ENCODE measurements around the gene MEGF11. TPM values are rescaled to one million over a fixed set of nuclear protein-coding genes. Genes with fewer than 3 reads are reported as not detected.

Gene MEGF11
- polyA plus RNA-seq, 1 of the 3 experiments (the other 2 are of a cell fraction) = not detected

DNA sequence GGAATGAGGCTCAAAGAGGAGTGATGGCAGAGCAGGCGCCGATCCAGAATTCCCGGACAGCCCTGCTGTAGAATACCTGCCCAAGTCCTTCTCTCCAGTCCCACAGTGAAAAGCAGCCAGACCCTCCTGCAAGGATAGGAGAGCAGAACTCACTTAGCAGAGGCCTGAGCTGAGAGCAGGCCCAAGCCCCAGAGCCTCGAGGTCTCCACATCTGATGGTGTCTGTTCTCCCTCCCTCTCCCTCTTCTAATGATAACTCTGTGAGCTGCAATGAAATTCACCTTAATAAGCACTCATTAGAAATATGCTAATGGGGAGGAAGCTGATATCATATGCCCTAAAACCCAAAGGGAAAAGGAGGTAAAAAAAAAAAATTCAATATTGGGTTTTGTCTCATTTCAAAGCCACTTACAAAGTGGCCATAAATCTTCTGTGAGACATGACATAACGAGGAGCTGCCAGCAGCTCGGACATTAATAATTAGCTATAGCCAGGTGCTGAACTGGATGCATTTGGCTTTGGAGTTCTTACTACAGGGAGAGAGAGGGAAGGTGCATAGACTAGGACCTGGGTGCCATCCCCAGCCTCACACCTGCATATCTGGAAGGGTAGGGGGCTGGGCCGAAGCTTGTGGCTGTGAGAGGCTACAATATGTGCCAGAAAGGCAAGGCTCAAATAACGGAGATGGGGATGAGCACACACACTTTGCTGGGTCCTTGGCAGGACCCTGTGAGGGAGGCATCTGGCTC lies 108.4 kb downstream of the MEGF11 start:
- peaks cover 16% of the 10 kb centered on the region for H3K27me3 ChIP-seq (ENCODE audit: insufficient read depth)
- no peak for TF ChIP-seq RFX5 (IDR thresholded peaks at IDR 0.05; ENCODE audit: low read length)
- TF ChIP-seq, protein P1, sequence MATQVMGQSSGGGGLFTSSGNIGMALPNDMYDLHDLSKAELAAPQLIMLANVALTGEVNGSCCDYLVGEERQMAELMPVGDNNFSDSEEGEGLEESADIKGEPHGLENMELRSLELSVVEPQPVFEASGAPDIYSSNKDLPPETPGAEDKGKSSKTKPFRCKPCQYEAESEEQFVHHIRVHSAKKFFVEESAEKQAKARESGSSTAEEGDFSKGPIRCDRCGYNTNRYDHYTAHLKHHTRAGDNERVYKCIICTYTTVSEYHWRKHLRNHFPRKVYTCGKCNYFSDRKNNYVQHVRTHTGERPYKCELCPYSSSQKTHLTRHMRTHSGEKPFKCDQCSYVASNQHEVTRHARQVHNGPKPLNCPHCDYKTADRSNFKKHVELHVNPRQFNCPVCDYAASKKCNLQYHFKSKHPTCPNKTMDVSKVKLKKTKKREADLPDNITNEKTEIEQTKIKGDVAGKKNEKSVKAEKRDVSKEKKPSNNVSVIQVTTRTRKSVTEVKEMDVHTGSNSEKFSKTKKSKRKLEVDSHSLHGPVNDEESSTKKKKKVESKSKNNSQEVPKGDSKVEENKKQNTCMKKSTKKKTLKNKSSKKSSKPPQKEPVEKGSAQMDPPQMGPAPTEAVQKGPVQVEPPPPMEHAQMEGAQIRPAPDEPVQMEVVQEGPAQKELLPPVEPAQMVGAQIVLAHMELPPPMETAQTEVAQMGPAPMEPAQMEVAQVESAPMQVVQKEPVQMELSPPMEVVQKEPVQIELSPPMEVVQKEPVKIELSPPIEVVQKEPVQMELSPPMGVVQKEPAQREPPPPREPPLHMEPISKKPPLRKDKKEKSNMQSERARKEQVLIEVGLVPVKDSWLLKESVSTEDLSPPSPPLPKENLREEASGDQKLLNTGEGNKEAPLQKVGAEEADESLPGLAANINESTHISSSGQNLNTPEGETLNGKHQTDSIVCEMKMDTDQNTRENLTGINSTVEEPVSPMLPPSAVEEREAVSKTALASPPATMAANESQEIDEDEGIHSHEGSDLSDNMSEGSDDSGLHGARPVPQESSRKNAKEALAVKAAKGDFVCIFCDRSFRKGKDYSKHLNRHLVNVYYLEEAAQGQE (IDR thresholded peaks at IDR 0.05; ENCODE audit: low read depth, low read length) = no peak
- TF ChIP-seq TAF1 (IDR thresholded peaks at IDR 0.05; ENCODE audit: borderline replicate concordance, low read depth, low read length) = no peak
- no peak for TF ChIP-seq YY1 (IDR thresholded peaks at IDR 0.05; ENCODE audit: low read depth)
- no peak for TF ChIP-seq POLR2AphosphoS5 (IDR thresholded peaks at IDR 0.05; ENCODE audit: low read depth, low read length)
- TF ChIP-seq FOSL2 (IDR thresholded peaks at IDR 0.05; ENCODE audit: borderline replicate concordance, low read depth) = no peak
- no peak for TF ChIP-seq ZBTB33 (IDR thresholded peaks at IDR 0.05; ENCODE audit: borderline replicate concordance, low read depth)
- TF ChIP-seq, protein P2, sequence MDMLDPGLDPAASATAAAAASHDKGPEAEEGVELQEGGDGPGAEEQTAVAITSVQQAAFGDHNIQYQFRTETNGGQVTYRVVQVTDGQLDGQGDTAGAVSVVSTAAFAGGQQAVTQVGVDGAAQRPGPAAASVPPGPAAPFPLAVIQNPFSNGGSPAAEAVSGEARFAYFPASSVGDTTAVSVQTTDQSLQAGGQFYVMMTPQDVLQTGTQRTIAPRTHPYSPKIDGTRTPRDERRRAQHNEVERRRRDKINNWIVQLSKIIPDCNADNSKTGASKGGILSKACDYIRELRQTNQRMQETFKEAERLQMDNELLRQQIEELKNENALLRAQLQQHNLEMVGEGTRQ (IDR thresholded peaks at IDR 0.05; ENCODE audit: borderline replicate concordance, low read depth, low read length) = no peak
- no peak for TF ChIP-seq PBX3 (IDR thresholded peaks at IDR 0.05)
- no peak for TF ChIP-seq EP300 (IDR thresholded peaks at IDR 0.05; ENCODE audit: borderline replicate concordance in 1 of 2, low read depth in 1 of 2, low read length in 1 of 2)
- TF ChIP-seq, protein P3, sequence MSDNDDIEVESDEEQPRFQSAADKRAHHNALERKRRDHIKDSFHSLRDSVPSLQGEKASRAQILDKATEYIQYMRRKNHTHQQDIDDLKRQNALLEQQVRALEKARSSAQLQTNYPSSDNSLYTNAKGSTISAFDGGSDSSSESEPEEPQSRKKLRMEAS (IDR thresholded peaks at IDR 0.05; ENCODE audit: low read depth) = no peak
- TF ChIP-seq RXRA (IDR thresholded peaks at IDR 0.05; ENCODE audit: borderline replicate concordance, low read depth) = no peak
- no peak for TF ChIP-seq NRF1 (IDR thresholded peaks at IDR 0.05; ENCODE audit: low read depth, low read length)
- TF ChIP-seq JUND (IDR thresholded peaks at IDR 0.05) = no peak
- no peak for TF ChIP-seq TEAD4 (IDR thresholded peaks at IDR 0.05; ENCODE audit: borderline replicate concordance, insufficient read depth)
- no peak for TF ChIP-seq FOXJ3 (CRISPR knock-in tag; IDR thresholded peaks at IDR 0.05)
- TF ChIP-seq CHD2 (IDR thresholded peaks at IDR 0.05; ENCODE audit: low read length, partially characterized antibody) = no peak
- TF ChIP-seq MEF2A (IDR thresholded peaks at IDR 0.05; ENCODE audit: borderline replicate concordance, low read depth) = no peak
- TF ChIP-seq SIN3A (IDR thresholded peaks at IDR 0.05; ENCODE audit: borderline replicate concordance, low read depth, low read length) = no peak
- TF ChIP-seq GABPA (IDR thresholded peaks at IDR 0.05; ENCODE audit: low read depth) = no peak
- H3K9me2 ChIP-seq = no peaks in the 10 kb centered on the region
- ChIA-PET CTCF (interaction anchor here (1.0 to 1.4 kb wide), 6 partner anchors 13 to 228 kb away, joined by 3 to 7 read pairs (median 5); no protein-coding TSS in a partner anchor), POLR2A (no interaction called here)
- H3K36me3 ChIP-seq (replicated peaks in 1 of 2; ENCODE audit: control insufficient read depth in 1 of 2, insufficient read depth in 2 of 2, low read length in 1 of 2) = no peaks in the 10 kb centered on the region
- peaks cover 0 to 81% of the 10 kb centered on the region in 2 experiments; a peak in 1 of 4 replicates for H3K4me1 ChIP-seq (ENCODE audit: control insufficient read depth in 1 of 2, insufficient read depth in 2 of 2, low read depth in 1 of 2, low read length in 1 of 2)
- no peak overlapping the region for H3K4me3 ChIP-seq (ENCODE audit: low read depth in 2 of 2, low read length in 1 of 2)
- H3K9ac ChIP-seq = no peak overlapping the region
- H3K4me2 ChIP-seq = no peak overlapping the region
- H3K27ac ChIP-seq (ENCODE audit: low read depth in 2 of 2, low read length in 1 of 2) = peak overlapping the region in 1 of 2 experiments; percentile 80; a peak in 2 of 4 replicates
- H4K20me1 ChIP-seq (ENCODE audit: insufficient read depth) = no peaks in the 10 kb centered on the region
- DNase-seq = peak; percentile 51
- no peaks in the 10 kb centered on the region for H3K9me3 ChIP-seq
- H3F3A ChIP-seq (replicated peaks; ENCODE audit: insufficient read depth) = no peaks in the 10 kb centered on the region
- no peak overlapping the region for H2AFZ ChIP-seq (ENCODE audit: low read depth)
- H3K79me2 ChIP-seq (ENCODE audit: insufficient read depth) = no peaks in the 10 kb centered on the region
- WGBS (ENCODE audit: low lambda C conversion rate) = 40% methylated on average over 8 of the region's 8 CpGs
